GF-D8 (cell line): ENCODE data around the gene MFSD6.
A peak's percentile ranks its signal among the peaks of the same experiment; 100 is the strongest.

Experiments
- DNase-seq: peaks from one replicate; lab custom pipeline; 2025; lab: John Stamatoyannopoulos, UW

The MFSD6 gene

GRCh38 chr2:190533175-190533967 lies 125.2 kb downstream of the MFSD6 start:
- DNase-seq: peak; percentile 31

GRCh38 chr2:190533968-190534309 lies 125.8 kb downstream of the MFSD6 start:
- DNase-seq: no peak

- DNase-seq: peak; percentile 73
These were observed 126.4 kb downstream of the MFSD6 start, which contains the start of gene NEMP2 for GRCh38 chr2:190534310-190535120. NEMP2 (minus strand) TSS chr2:190534722; CDS start chr2:190534655, 67 bp downstream.

GRCh38 chr2:190535121-190535439 lies 126.9 kb downstream of the MFSD6 start:
- no peak for DNase-seq

GRCh38 chr2:190535586-190535985 lies 127.4 kb downstream of the MFSD6 start:
- DNase-seq: no peak

- DNase-seq: no peak
These were observed 129.6 kb downstream of the MFSD6 start for GRCh38 chr2:190537765-190538164.

GRCh38 chr2:190538201-190538600 lies 130.0 kb downstream of the MFSD6 start:
- no peak for DNase-seq

- no peak for DNase-seq
These were observed 131.9 kb downstream of the MFSD6 start for GRCh38 chr2:190540048-190540447.

- no peak for DNase-seq
These were observed 136.9 kb downstream of the MFSD6 start for GRCh38 chr2:190545093-190545492.

- no peak for DNase-seq
These were observed 137.6 kb downstream of the MFSD6 start for GRCh38 chr2:190545555-190546385.

GRCh38 chr2:190546734-190547133 lies 138.6 kb downstream of the MFSD6 start:
- no peak for DNase-seq

GRCh38 chr2:190547886-190548285 lies 139.7 kb downstream of the MFSD6 start:
- no peak for DNase-seq

- DNase-seq: no peak
These were observed 142.0 kb downstream of the MFSD6 start for GRCh38 chr2:190550137-190550536.
